OCI-LY7 (cell line): ENCODE measurements around the gene INTS7.

Experiments used
- CTCF ChIP-seq: fragments of 200-600 bp; sonication (generic); conservative IDR thresholded peaks from 2 replicates; pipeline ENCODE4 v1.5.1; 2014; ENCODE audit warnings: mild to moderate bottlenecking, antibody characterized with exemption, low read length, moderate library complexity, mixed read lengths
- EZH2phosphoT487 ChIP-seq: fragments of 200-600 bp; sonication (generic); IDR thresholded peaks from 2 replicates; pipeline ENCODE4 v1.6.1; 2018; ENCODE audit warnings: low read depth, borderline replicate concordance, mild to moderate bottlenecking, mixed run types, antibody characterized with exemption, low read length, moderate library complexity, mixed read lengths

GRCh38 chr1:212030936-212031528 lies 4.3 kb downstream of the INTS7 start:
- TF ChIP-seq CTCF (no peak), EZH2phosphoT487 (no peak)
